Activated CD8-positive, alpha-beta memory T cell treated with anti-CD3 and anti-CD28 coated beads for 36 hours (primary cell): ENCODE measurements around the gene RHCE. TPM values are rescaled to one million over a fixed set of nuclear protein-coding genes. Genes with fewer than 3 reads are reported as not detected.
"Not testable (repeated sequence)": the region's sequence is repeated elsewhere in the genome, so short reads cannot be mapped to it uniquely, and the experiment has no call there.

Experiments used
- CTCF ChIA-PET: fragments of 350-600 bp; sonication (Branson Sonifier 250); formaldehyde crosslinking; loops from one replicate; lab custom pipeline; 2021; ENCODE audit warnings: antibody characterized with exemption; lab: Charles Lee
- POLR2A ChIA-PET: fragments of 350-600 bp; sonication (Branson Sonifier 250); formaldehyde crosslinking; loops from one replicate; lab custom pipeline; 2021; ENCODE audit warnings: antibody characterized with exemption; lab: Charles Lee
- total RNA-seq, 2 experiments: library from RNA; stranded (reverse); gene quantifications; one replicate each; pipeline ENCODE4 v1.2.3, GENCODE V29; 2021

The RHCE gene
- total RNA-seq, 2 experiments from 2014 or later, result 0.23 to 0.29 TPM

GRCh38 chr1:25324407-25324806, 96.2 kb downstream of the RHCE start:
- CTCF ChIA-PET, POLR2A ChIA-PET: not testable (repeated sequence)

- CTCF ChIA-PET, result not testable (repeated sequence)
Measured at GRCh38 chr1:25322127-25322526, 98.5 kb downstream of the RHCE start.

GRCh38 chr1:25320314-25320938, 100.2 kb downstream of the RHCE start:
- POLR2A ChIA-PET, CTCF ChIA-PET: not testable (repeated sequence)

More at GRCh38 chr1:25322127-25322526, 98.5 kb downstream of the RHCE start:
- POLR2A ChIA-PET, result not testable (repeated sequence)

- POLR2A ChIA-PET, CTCF ChIA-PET: not testable (repeated sequence)
Measured at GRCh38 chr1:25312806-25313470, 107.7 kb downstream of the RHCE start.

Other genes starting within 250 kb of the RHCE start
- gene SYF2, start 188.3 kb downstream of the RHCE start, total RNA-seq, result 10 to 100 TPM; 30.6 to 33.7 TPM
- 10 to 100 TPM; 81.0 to 95.0 TPM for gene RSRP1, start 173.4 kb downstream of the RHCE start, total RNA-seq
- gene RHD, start 148.3 kb downstream of the RHCE start, total RNA-seq, result not detected
- gene TMEM50A, start 82.5 kb downstream of the RHCE start, total RNA-seq, result 100 to 1,000 TPM; 111 TPM
- 10 to 100 TPM; 15.0 to 16.4 TPM for gene MACO1, start 10.1 kb upstream of the RHCE start, total RNA-seq
- 1 to 10 TPM; 5.5 to 5.7 TPM for gene LDLRAP1, start 122.8 kb upstream of the RHCE start, total RNA-seq
- 1 to 10 TPM; 2.1 TPM for gene MAN1C1, start 196.0 kb upstream of the RHCE start, total RNA-seq